ENCODE measurements around the gene MEX3D. TPM values are rescaled to one million over a fixed set of nuclear protein-coding genes. Genes with fewer than 3 reads are reported as not detected.

The MEX3D gene
- polyA plus RNA-seq, 1 experiment, result 5.4 TPM

DNA sequence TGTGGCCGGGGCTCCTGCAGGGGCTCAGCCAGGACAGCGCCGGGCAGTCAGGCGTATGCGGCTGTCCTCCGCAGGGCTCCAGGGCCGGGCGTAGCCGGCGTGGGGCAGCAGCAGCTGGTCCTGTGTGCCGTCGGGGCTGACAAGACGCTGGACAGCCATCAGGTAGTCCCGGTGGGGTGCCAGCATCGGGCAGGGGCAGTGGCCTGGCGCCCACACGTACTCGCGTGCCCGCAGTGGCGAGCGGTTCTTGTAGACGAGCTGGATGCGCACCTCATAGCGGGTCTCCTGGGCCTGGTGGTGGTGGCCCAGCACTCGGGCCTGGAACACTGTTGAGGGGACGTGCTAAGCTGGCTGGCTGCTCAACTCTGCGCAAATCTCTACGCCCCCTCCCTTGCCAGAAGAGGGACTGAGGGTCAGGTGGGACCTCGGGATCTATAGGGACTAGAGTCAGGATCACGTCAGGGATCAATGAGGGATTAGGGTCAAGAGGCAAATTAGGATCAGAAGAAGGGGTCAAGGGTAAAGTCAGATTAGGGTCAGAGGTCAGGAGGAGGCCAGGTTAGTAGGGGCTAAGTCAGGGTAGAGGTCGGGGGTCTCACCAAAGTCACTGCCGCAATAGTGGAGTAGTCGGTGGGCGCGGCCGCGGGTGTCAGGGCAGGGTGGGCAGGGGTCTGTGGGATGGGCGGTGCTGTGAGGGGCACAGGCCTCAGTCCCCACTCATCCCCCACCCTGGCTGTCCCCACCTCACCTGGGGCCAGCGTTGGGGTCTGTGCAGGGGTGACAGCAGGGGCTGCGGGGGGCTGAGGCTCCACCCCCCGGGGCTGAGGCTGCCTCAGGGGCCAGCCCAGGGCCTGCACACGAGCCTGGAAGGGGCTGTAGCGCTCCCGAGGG is 61.9 kb downstream of the MEX3D start:
- TF ChIP-seq, protein P1, sequence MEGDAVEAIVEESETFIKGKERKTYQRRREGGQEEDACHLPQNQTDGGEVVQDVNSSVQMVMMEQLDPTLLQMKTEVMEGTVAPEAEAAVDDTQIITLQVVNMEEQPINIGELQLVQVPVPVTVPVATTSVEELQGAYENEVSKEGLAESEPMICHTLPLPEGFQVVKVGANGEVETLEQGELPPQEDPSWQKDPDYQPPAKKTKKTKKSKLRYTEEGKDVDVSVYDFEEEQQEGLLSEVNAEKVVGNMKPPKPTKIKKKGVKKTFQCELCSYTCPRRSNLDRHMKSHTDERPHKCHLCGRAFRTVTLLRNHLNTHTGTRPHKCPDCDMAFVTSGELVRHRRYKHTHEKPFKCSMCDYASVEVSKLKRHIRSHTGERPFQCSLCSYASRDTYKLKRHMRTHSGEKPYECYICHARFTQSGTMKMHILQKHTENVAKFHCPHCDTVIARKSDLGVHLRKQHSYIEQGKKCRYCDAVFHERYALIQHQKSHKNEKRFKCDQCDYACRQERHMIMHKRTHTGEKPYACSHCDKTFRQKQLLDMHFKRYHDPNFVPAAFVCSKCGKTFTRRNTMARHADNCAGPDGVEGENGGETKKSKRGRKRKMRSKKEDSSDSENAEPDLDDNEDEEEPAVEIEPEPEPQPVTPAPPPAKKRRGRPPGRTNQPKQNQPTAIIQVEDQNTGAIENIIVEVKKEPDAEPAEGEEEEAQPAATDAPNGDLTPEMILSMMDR (IDR thresholded peaks at IDR 0.05; ENCODE audit: insufficient read depth, low read depth, low read length), result no peak
- ChIA-PET POLR2A (no interaction called here), CTCF (interaction anchor here (1.0 to 1.3 kb wide), 2 partner anchors 16 to 40 kb away, joined by 3 to 4 read pairs; partner anchors contain the start of gene REEP6)
- H3K4me3 ChIP-seq (ENCODE audit: low read depth, low read length), result no peak overlapping the region
- H3K36me3 ChIP-seq (ENCODE audit: control insufficient read depth, insufficient read depth, low read length), result peaks cover 2% of the 10 kb centered on the region; the same call in 1 of the 2 replicates
- DNase-seq (ENCODE audit: low read depth), result no peak
- 0 out of 2 replicates have a peak, but pooled peaks cover 8% of the 10 kb centered on the region for H3K27me3 ChIP-seq (ENCODE audit: control insufficient read depth, insufficient read depth, low read length)

DNA sequence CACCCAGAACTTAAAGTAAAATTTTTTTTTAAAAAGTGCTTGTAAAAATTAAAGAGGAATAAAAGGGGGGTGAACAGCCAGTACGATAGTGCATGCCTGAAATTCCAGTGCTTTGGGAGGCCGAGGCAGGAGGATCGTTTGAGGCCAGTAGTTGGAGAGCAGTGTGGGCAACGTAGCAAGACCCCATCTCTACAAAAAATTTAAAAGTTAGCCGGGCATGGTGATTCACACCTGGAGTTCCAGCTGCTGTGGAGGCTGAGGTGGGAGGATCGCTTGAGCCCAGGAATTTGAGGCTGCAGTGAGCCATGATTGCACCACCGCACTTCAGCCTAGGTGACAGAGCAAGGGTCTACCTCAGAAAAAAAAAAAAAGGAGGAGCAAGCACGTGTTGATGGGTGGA is 63.1 kb downstream of the MEX3D start:
- DNase-seq (ENCODE audit: low read depth), result no peak
- no peak overlapping the region for H3K4me3 ChIP-seq (ENCODE audit: low read depth, low read length)
- H3K27me3 ChIP-seq (ENCODE audit: control insufficient read depth, insufficient read depth, low read length), result 0 out of 2 replicates have a peak, but pooled peaks cover 8% of the 10 kb centered on the region
- peaks cover 1% of the 10 kb centered on the region; the same call in 1 of the 2 replicates for H3K36me3 ChIP-seq (ENCODE audit: control insufficient read depth, insufficient read depth, low read length)
- POLR2A ChIA-PET, result no interaction called here
- TF ChIP-seq, protein P1 (IDR thresholded peaks at IDR 0.05; ENCODE audit: insufficient read depth, low read depth, low read length), result no peak
- CTCF ChIA-PET, result interaction anchor here (1.6 kb wide), 1 partner anchor 9 kb away, joined by 4 read pairs; no protein-coding TSS in a partner anchor

Small RNAs within 50 kb of the gene (small RNA-seq; reads per million reads assigned to genes)
- gene AC005943.2 (ENCODE audit: insufficient read length, low read depth, low replicate concordance) (not detected), gene RN7SL477P (ENCODE audit: insufficient read length, low read depth, low replicate concordance) (not detected), gene RNU6-1223P (ENCODE audit: insufficient read length, low read depth, low replicate concordance) (not detected)

Other genes with a start within 250 kb of the MEX3D start
- 35.5 and 59.6 TPM in 2 replicates for gene NDUFS7, start 184.4 kb downstream of the MEX3D start, polyA plus RNA-seq (2011; rRNA removed)
- gene GAMT, start 166.8 kb downstream of the MEX3D start, polyA plus RNA-seq (2011; rRNA removed), result 26.9 and 43.7 TPM in 2 replicates
- 38.3 and 48.9 TPM in 2 replicates for gene DAZAP1, start 160.7 kb downstream of the MEX3D start, polyA plus RNA-seq (2011; rRNA removed)
- 854 and 1,597 TPM in 2 replicates for gene RPS15, start 129.9 kb downstream of the MEX3D start, polyA plus RNA-seq (2011; rRNA removed)
- gene APC2, start 118.2 kb downstream of the MEX3D start, polyA plus RNA-seq (2011; rRNA removed), result 0.07 and 0.11 TPM in 2 replicates
- 23.9 and 32.6 TPM in 2 replicates for gene C19orf25, start 89.1 kb downstream of the MEX3D start, polyA plus RNA-seq (2011; rRNA removed)
- 0.59 and 1.3 TPM in 2 replicates for gene PCSK4, start 78.0 kb downstream of the MEX3D start, polyA plus RNA-seq (2011; rRNA removed)
- gene REEP6, start 77.1 kb downstream of the MEX3D start, polyA plus RNA-seq (2011; rRNA removed), result 1.7 and 3.1 TPM in 2 replicates
- gene ADAMTSL5, start 55.3 kb downstream of the MEX3D start, polyA plus RNA-seq (2011; rRNA removed), result 15.0 and 21.5 TPM in 2 replicates
- gene PLK5, start 44.2 kb downstream of the MEX3D start, polyA plus RNA-seq (2011; rRNA removed), result not detected in 2 replicates
- 38.9 and 53.4 TPM in 2 replicates for gene MBD3, start 24.5 kb upstream of the MEX3D start, polyA plus RNA-seq (2011; rRNA removed)
- gene UQCR11, start 37.1 kb upstream of the MEX3D start, polyA plus RNA-seq (2011; rRNA removed), result 177 and 213 TPM in 2 replicates
- 32.6 and 49.8 TPM in 2 replicates for gene TCF3, start 84.3 kb upstream of the MEX3D start, polyA plus RNA-seq (2011; rRNA removed)
- not detected in 2 replicates for gene ONECUT3, start 185.2 kb upstream of the MEX3D start, polyA plus RNA-seq (2011; rRNA removed)
- 2.7 and 4.6 TPM in 2 replicates for gene ATP8B3, start 244.0 kb upstream of the MEX3D start, polyA plus RNA-seq (2011; rRNA removed)